Measurements from ENCODE around the gene C2. TPM values are rescaled to one million over a fixed set of nuclear protein-coding genes. Genes with fewer than 3 reads are reported as not detected.

C2 gene
- total RNA-seq, 1 donor from 2014 or later: 2.4 TPM

- H3K9me3 Mint-ChIP-seq (ENCODE audit: unreplicated experiment): no peaks in the 10 kb centered on the region
- no peaks in the 10 kb centered on the region for H3K27me3 Mint-ChIP-seq (ENCODE audit: unreplicated experiment)
- H3K4me3 Mint-ChIP-seq (ENCODE audit: unreplicated experiment): peak overlapping the region; percentile 56
These were observed 28.3 kb upstream of the C2 start for GRCh38 chr6:31899215-31899614.

GRCh38 chr6:31899882-31900722 lies 27.4 kb upstream of the C2 start:
- no peak for DNase-seq (ENCODE audit: extremely low spot score, unreplicated experiment)
- H3K9me3 Mint-ChIP-seq (ENCODE audit: unreplicated experiment): no peaks in the 10 kb centered on the region
- no peak overlapping the region for H3K27ac Mint-ChIP-seq (ENCODE audit: unreplicated experiment)
- H3K27me3 Mint-ChIP-seq (ENCODE audit: unreplicated experiment): no peaks in the 10 kb centered on the region
- no peak overlapping the region for H3K4me3 Mint-ChIP-seq (ENCODE audit: unreplicated experiment)
- no peaks in the 10 kb centered on the region for H3K36me3 Mint-ChIP-seq (ENCODE audit: unreplicated experiment)
- peaks cover 25% of the 10 kb centered on the region for H3K4me1 Mint-ChIP-seq (ENCODE audit: unreplicated experiment)
- TF ChIP-seq CTCF (IDR thresholded peaks at IDR 0.05): no peak

More at GRCh38 chr6:31899215-31899614, 28.3 kb upstream of the C2 start:
- Mint-ChIP-seq H3K36me3 (ENCODE audit: unreplicated experiment) (no peaks in the 10 kb centered on the region), H3K4me1 (ENCODE audit: unreplicated experiment) (peaks cover 25% of the 10 kb centered on the region), H3K27ac (ENCODE audit: unreplicated experiment) (no peak overlapping the region)
- DNase-seq (ENCODE audit: extremely low spot score, unreplicated experiment): no peak
- TF ChIP-seq CTCF (IDR thresholded peaks at IDR 0.05): no peak

DNA sequence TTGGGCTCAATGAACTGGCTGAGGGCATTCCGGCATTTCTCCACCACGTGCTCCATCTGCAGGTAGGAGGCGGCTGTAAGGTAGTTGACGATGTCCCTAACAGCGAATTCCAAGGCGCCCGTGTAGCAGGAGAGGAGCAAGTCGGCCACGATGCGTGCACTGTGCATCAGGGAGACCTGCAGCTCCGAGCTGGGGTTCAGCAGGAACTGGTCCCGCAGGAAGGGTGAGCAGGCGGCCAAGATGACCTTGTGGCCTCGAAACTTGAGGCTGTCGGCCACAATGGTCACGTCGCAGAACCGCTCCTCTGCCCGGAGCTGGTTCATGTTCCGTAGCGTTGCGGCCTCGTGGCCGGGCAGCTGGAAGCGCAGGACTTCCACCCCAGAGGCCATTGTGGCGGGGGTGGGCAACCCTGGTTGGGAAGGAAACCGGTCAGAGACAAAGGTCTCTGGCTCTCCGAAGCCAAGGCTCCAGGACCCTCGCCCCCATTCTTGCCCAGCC lies 26.6 kb upstream of the C2 start:
- Mint-ChIP-seq H3K4me1 (ENCODE audit: unreplicated experiment) (peaks cover 25% of the 10 kb centered on the region), H3K4me3 (ENCODE audit: unreplicated experiment) (peak overlapping the region; percentile 82), H3K27me3 (ENCODE audit: unreplicated experiment) (peaks cover under 1% of the 10 kb centered on the region), H3K9me3 (ENCODE audit: unreplicated experiment) (no peaks in the 10 kb centered on the region), H3K27ac (ENCODE audit: unreplicated experiment) (peak overlapping the region; percentile 41), H3K36me3 (ENCODE audit: unreplicated experiment) (no peaks in the 10 kb centered on the region)
- DNase-seq (ENCODE audit: extremely low spot score, unreplicated experiment): no peak
- TF ChIP-seq CTCF (IDR thresholded peaks at IDR 0.05): no peak

- peaks cover under 1% of the 10 kb centered on the region for H3K36me3 Mint-ChIP-seq (ENCODE audit: unreplicated experiment)
- H3K27ac Mint-ChIP-seq (ENCODE audit: unreplicated experiment): peak overlapping the region; percentile 41
- peaks cover 22% of the 10 kb centered on the region for H3K4me1 Mint-ChIP-seq (ENCODE audit: unreplicated experiment)
- TF ChIP-seq CTCF (IDR thresholded peaks at IDR 0.05): no peak
- no peak for DNase-seq (ENCODE audit: extremely low spot score, unreplicated experiment)
- peak overlapping the region; percentile 82 for H3K4me3 Mint-ChIP-seq (ENCODE audit: unreplicated experiment)
- H3K9me3 Mint-ChIP-seq (ENCODE audit: unreplicated experiment): no peaks in the 10 kb centered on the region
- peaks cover 4% of the 10 kb centered on the region for H3K27me3 Mint-ChIP-seq (ENCODE audit: unreplicated experiment)
These were observed 26.0 kb upstream of the C2 start for GRCh38 chr6:31901415-31901952.

Measured in osteocyte (in vitro differentiated cells).